SK-N-MC (cell line): ENCODE data around the gene TMCC3.

Experiments used
- DNase-seq: peaks from one replicate; pipeline ENCODE4 v3.0.0-alpha.2; 2011; ENCODE audit warnings: low read depth, low spot score
- H3K27ac ChIP-seq: fragments of 200-600 bp; sonication (generic); 2 replicates; pipeline ENCODE4 v1.5.1; 2016; ENCODE audit warnings: mixed run types
- H3K36me3 ChIP-seq: fragments of 200-600 bp; sonication (generic); 2 replicates; pipeline ENCODE4 v1.6.1; 2017; ENCODE audit warnings: antibody characterized with exemption, low read length, mixed read lengths; ENCODE audit not compliant: insufficient read depth
- H3K4me3 ChIP-seq: fragments of 200-600 bp; sonication (generic); 2 replicates; pipeline ENCODE4 v1.5.1; 2016
- H3K9ac ChIP-seq: fragments of 200-600 bp; sonication (generic); 2 replicates; pipeline ENCODE4 v1.8.0; 2017; ENCODE audit warnings: mixed run types, mixed read lengths; ENCODE audit not compliant: insufficient read length
- H3K9me3 ChIP-seq: fragments of 200-600 bp; sonication (generic); 2 replicates; pipeline ENCODE4 v1.6.1; 2017; ENCODE audit warnings: low read depth, mild to moderate bottlenecking, antibody characterized with exemption, low read length, moderate library complexity, mixed read lengths
- EZH2 ChIP-seq: fragments of 200-600 bp; sonication (generic); IDR thresholded peaks from one replicate; pipeline ENCODE4 v1.6.1; 2017; ENCODE audit warnings: antibody characterized with exemption
- FOXP2 ChIP-seq: optimal IDR thresholded peaks from 2 replicates; pipeline ENCODE3; 2011; ENCODE audit warnings: mild to moderate bottlenecking, moderate library complexity; ENCODE audit not compliant: insufficient read depth; ENCODE audit errors: extremely low read length, control extremely low read depth
- POLR2AphosphoS5 ChIP-seq: IDR thresholded peaks from 2 replicates; pipeline ENCODE4 v1.6.1; 2012; ENCODE audit warnings: mild to moderate bottlenecking, low read depth, low read length, borderline replicate concordance

Gene TMCC3

DNA sequence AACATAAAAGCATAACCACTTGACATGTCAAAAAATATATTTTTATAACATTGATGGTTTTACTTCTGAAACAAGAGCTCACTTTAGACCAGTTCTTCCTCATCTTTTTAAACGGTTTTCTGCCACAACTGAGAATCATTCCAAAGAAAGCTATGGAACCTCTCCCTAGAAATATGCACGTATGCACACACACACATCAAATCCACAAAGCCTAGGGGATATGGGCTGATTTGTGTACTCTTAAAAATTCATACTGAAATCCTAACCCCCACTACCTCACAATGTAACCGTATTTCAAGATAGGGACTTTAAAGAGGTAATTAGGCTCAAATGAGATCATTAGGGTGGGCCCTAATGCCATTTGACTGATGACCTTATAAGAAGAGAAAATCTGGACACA, 19.3 kb downstream of the TMCC3 start:
- TF ChIP-seq FOXP2 (no peak), POLR2AphosphoS5 (no peak), EZH2 (no peak)

DNA sequence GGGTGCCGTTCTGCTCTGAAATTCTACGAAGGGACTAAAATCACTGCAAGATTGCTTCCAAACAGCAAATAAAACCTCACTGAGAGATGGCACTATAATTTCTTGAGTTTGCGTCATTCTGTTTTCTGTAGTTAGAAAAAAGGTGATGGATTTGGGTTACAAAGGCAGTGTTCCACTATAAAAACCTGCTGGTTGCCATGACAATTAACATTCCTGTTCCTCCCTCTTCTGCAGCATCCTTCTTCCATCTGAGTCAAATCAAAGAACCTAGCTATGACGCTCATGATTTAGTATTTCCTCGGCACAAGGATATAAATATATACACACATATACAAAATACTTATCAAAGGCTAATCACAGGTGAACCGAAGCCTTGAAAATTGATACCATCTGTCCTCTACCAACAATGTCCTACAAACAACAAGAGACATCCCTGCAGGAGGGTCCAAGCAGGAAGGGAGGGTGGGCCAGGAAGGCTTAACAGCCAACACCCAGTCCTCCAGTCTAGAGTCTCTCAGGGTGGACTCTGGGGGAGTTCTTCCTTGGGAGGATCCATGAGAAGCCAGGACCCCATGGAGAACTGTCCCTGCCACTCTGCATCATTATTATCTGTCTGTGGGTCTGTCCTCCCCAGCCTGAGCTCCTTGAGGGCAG, 21.4 kb downstream of the TMCC3 start:
- H3K27ac ChIP-seq = no peak overlapping the region
- no peak for DNase-seq
- TF ChIP-seq FOXP2 = no peak
- TF ChIP-seq EZH2 = no peak
- TF ChIP-seq POLR2AphosphoS5 = no peak
- no peak overlapping the region for H3K9ac ChIP-seq
- H3K9me3 ChIP-seq = no peaks in the 10 kb centered on the region
- H3K36me3 ChIP-seq = no peaks in the 10 kb centered on the region
- H3K4me3 ChIP-seq = no peak overlapping the region

More for the DNA sequence above, 19.3 kb downstream of the TMCC3 start:
- Histone ChIP-seq H3K27ac (no peak overlapping the region), H3K9ac (no peak overlapping the region), H3K36me3 (no peaks in the 10 kb centered on the region), H3K9me3 (no peaks in the 10 kb centered on the region), H3K4me3 (no peak overlapping the region)
- DNase-seq = no peak

DNA sequence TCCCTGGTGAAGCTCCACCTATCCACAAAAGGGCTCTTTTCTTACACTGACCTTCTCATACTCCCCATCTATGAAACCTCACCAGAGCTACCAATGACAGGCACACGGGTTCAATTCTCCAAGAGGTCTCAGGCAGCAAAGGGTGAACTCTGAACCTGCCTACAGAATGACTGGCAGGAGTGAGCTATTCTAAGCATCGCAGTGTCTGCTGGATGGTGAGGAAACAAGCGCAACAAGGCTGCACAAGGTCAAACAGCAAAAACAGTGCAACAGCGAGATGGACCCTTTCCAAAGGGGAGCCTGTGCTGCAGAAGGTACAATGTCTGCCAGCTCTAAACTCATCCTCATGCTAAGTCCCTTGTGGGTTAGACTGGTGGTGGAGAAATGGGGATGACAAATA, 22.0 kb downstream of the TMCC3 start:
- DNase-seq = no peak

GRCh38 chr12:94625531-94625930, 24.8 kb downstream of the TMCC3 start:
- TF ChIP-seq FOXP2 (no peak), EZH2 (no peak), POLR2AphosphoS5 (no peak)
- H3K9me3 ChIP-seq = no peaks in the 10 kb centered on the region

More for the DNA sequence above, 22.0 kb downstream of the TMCC3 start:
- Histone ChIP-seq H3K27ac (no peak overlapping the region), H3K36me3 (no peaks in the 10 kb centered on the region), H3K4me3 (no peak overlapping the region), H3K9ac (no peak overlapping the region), H3K9me3 (no peaks in the 10 kb centered on the region)
- TF ChIP-seq FOXP2 = no peak
- no peak for TF ChIP-seq POLR2AphosphoS5
- no peak for TF ChIP-seq EZH2

GRCh38 chr12:94623161-94623920, 27.0 kb downstream of the TMCC3 start:
- TF ChIP-seq EZH2 (no peak), POLR2AphosphoS5 (no peak), FOXP2 (no peak)
- H3K9ac ChIP-seq = no peak overlapping the region
- no peaks in the 10 kb centered on the region for H3K36me3 ChIP-seq
- DNase-seq = no peak
- no peak overlapping the region for H3K4me3 ChIP-seq
- H3K9me3 ChIP-seq = no peaks in the 10 kb centered on the region
- no peak overlapping the region for H3K27ac ChIP-seq

More at GRCh38 chr12:94625531-94625930, 24.8 kb downstream of the TMCC3 start:
- DNase-seq = no peak
- Histone ChIP-seq H3K27ac (no peak overlapping the region), H3K9ac (no peak overlapping the region), H3K36me3 (no peaks in the 10 kb centered on the region), H3K4me3 (no peak overlapping the region)

GRCh38 chr12:94622475-94622874, 27.9 kb downstream of the TMCC3 start:
- H3K36me3 ChIP-seq = no peaks in the 10 kb centered on the region
- H3K4me3 ChIP-seq = no peak overlapping the region
- H3K9ac ChIP-seq = no peak overlapping the region
- H3K9me3 ChIP-seq = no peaks in the 10 kb centered on the region
- DNase-seq = no peak
- H3K27ac ChIP-seq = no peak overlapping the region
- TF ChIP-seq FOXP2 = no peak
- TF ChIP-seq POLR2AphosphoS5 = no peak
- TF ChIP-seq EZH2 = no peak

- Histone ChIP-seq H3K9me3 (no peaks in the 10 kb centered on the region), H3K9ac (no peak overlapping the region), H3K4me3 (no peak overlapping the region), H3K27ac (no peak overlapping the region), H3K36me3 (no peaks in the 10 kb centered on the region)
- TF ChIP-seq EZH2 = no peak
- TF ChIP-seq FOXP2 = no peak
- TF ChIP-seq POLR2AphosphoS5 = no peak
- DNase-seq = no peak
These were observed 28.5 kb downstream of the TMCC3 start for GRCh38 chr12:94621662-94622359.

GRCh38 chr12:94620621-94621020, 29.7 kb downstream of the TMCC3 start:
- H3K4me3 ChIP-seq = no peak overlapping the region
- DNase-seq = no peak

More at GRCh38 chr12:94620621-94621020, 29.7 kb downstream of the TMCC3 start:
- Histone ChIP-seq H3K36me3 (no peaks in the 10 kb centered on the region), H3K9ac (no peak overlapping the region), H3K9me3 (no peaks in the 10 kb centered on the region), H3K27ac (no peak overlapping the region)
- TF ChIP-seq FOXP2 (no peak), POLR2AphosphoS5 (no peak)
